A549 treated with Mapracorat at 1 μM for 4 hours (cell line): Measurements from ENCODE around the gene SLC22A24. TPM values are rescaled to one million over a fixed set of nuclear protein-coding genes. Genes with fewer than 3 reads are reported as not detected.

ENCODE experiments used
- total RNA-seq: library from RNA; stranded (reverse); fragments of 200-300 nt; extraction: Qiagen RNA extraction; gene quantifications from 5 replicates; pipeline ENCODE4 v1.2.3, GENCODE V29; 2022

The SLC22A24 gene, protein sequence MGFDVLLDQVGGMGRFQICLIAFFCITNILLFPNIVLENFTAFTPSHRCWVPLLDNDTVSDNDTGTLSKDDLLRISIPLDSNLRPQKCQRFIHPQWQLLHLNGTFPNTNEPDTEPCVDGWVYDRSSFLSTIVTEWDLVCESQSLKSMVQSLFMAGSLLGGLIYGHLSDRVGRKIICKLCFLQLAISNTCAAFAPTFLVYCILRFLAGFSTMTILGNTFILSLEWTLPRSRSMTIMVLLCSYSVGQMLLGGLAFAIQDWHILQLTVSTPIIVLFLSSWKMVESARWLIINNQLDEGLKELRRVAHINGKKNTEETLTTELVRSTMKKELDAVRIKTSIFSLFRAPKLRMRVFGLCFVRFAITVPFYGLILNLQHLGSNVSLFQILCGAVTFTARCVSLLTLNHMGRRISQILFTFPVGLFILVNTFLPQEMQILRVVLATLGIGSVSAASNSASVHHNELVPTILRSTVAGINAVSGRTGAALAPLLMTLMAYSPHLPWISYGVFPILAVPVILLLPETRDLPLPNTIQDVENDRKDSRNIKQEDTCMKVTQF
- not detected in 5 replicates for total RNA-seq

DNA sequence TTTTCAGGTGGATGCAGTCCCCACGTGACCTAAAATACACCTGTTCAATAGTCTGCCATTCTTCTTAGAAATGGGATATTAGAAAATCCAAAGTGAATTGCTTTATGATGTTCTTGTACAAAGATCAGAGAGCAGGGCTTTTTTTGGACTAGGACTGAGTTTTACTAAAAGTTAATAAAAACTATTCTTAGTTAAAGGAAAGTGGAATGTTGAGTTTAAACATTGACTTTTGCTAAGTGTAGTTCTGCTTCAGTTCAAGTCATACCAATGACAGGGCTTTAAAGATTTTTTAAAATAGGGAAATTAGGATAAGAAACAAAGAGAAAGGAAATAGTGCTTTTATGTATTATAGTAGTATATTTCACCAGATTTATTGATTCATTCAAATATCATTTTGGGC, at the start of gene SLC22A24:
Gene SLC22A24 (minus strand): TSS at position 101 of the 400 bp plus-strand sequence. CDS start 442 bp downstream, outside the sequence.

Other genes starting within 250 kb of the SLC22A24 start
- 0.06 to 0.21 TPM (median 0.10 TPM) in 5 replicates for gene CHRM1, start 222.9 kb downstream of the SLC22A24 start, total RNA-seq
- gene SLC22A6, start 159.3 kb downstream of the SLC22A24 start, total RNA-seq, result not detected in 5 replicates
- gene SLC22A8, start 128.4 kb downstream of the SLC22A24 start, total RNA-seq, result not detected in 5 replicates
- gene SLC22A25, start 99.4 kb upstream of the SLC22A24 start, total RNA-seq, result not detected in 5 replicates
- gene SLC22A9, start 225.6 kb upstream of the SLC22A24 start, total RNA-seq, result not detected in 5 replicates